GM18507 (cell line): Measurements from ENCODE around the gene DOK6.

Experiments used
- DNase-seq: peaks from one replicate; pipeline ENCODE4 v3.0.0; 2011; ENCODE audit warnings: low read depth; ENCODE audit not compliant: insufficient read length; ENCODE audit errors: extremely low spot score
- FAIRE-seq: peaks from 2 replicates; lab custom pipeline; 2011; peaks lifted over from hg19 to GRCh38; lab: Jason Lieb, UNC

Gene DOK6

DNA sequence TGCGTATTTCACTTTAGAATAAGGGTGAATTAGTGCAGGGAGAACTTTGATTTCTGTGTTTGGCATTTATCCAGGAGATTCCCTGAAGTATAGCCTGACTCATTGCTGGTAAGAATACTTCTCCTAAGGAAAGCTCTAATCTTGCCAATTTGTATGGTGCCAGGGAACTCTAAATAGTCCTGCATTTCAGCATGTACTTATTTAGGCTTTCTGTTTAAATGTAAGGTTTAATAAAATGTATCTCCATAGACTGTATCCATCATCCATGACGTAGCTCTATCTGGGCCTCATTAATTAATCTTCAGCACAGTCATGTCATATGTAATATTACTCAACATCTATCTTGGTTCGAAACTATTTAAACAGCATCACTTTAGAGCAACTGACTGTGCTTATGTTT, 127.7 kb downstream of the DOK6 start:
- no peak for FAIRE-seq

DNA sequence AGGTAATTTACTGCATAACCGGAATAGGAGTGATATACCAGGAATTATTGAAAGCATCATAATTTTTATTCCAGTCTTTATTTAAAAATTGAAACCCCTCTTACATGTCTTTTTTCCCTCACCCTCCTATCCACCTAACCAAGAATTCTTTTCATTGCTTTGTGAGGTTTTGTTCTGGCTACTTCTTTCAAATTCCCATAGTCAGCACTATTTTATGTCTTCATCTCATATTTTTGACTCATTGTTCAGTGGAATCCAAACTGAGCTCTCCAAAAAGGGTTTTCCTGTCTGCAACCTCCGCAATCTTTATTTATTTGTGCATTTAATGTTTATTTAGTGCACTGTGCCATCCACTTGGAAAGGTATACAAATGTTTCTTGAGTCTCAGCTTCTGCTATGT, 128.5 kb downstream of the DOK6 start:
- no peak for FAIRE-seq
- DNase-seq = no peak

More for the DNA sequence above, 127.7 kb downstream of the DOK6 start:
- DNase-seq = no peak

DNA sequence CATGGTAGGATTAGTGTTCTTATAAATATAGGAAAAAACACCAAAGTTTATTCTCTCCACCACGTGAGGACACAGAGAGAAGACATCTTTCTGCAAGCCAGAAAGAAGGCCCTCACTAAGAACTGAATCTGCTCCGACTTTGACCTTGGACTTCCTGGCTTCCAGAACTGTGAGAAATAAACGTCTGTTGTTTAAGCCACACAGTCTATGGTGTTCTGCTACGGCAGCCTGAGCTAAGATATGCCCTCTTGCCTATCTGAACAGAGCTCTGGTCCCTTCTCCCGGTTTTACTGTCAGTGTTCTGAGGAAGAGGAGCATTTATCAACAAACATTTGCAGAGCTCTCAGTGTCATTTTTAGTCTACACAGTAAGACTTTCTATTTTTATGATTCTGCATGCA, 131.3 kb downstream of the DOK6 start:
- FAIRE-seq = no peak
- DNase-seq = no peak

DNA sequence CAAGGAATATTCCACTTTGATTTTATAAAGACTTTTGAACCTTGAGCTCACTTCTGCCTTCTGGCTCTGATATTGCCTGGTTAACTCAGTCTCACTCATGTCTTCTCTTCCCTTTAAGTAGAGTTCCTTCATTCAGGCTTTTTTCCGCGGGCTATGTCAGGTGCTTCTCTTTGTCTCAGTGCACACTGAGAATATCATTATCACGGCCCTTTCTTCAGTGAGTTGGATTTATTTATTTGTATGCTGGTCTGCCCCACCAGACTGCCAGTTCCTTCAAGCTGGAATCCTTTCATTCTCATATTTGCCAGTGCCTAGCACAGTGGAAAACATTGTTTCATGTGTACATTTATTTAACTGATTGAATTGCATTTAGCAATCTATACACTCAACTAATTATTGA, 136.5 kb downstream of the DOK6 start:
- FAIRE-seq = no peak

DNA sequence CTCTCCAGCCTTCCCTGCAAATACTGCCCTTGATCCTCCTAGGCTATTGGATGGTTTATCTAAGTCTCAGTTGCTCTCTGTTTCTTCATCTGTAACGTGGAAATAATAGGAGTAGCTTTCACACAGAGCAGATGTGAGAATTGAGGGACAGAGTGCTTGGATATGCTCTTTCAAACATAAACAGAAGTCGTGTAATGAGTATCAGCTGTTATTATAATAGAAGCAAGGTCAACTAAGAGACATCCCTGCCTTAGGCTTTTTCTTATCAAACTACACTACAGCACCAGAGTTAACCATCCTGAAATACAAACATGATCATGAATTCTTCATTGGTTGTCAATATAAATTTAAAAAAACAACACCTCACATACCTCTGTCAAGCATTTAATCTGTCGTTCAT, 138.2 kb downstream of the DOK6 start:
- DNase-seq (no peak), FAIRE-seq (no peak)

More for the DNA sequence above, 136.5 kb downstream of the DOK6 start:
- DNase-seq = no peak

DNA sequence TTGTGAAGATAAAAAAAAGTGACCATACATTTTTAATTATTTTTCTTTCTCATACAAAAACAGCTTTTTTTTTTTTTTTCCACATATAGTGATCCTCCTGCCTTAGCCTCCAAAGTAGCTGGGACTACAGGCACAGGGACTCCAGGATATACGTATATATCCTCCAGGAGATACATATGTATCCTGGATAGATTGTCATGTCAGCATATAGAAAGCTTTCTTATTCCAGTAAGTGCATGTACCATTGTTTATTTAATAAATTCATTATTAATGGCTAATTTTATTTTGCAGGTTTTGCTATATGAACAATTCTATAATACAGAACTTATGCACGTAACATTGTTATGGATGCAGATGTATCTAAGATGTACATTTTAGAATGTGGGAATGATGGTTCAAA, 138.7 kb downstream of the DOK6 start:
- FAIRE-seq (no peak), DNase-seq (no peak)

DNA sequence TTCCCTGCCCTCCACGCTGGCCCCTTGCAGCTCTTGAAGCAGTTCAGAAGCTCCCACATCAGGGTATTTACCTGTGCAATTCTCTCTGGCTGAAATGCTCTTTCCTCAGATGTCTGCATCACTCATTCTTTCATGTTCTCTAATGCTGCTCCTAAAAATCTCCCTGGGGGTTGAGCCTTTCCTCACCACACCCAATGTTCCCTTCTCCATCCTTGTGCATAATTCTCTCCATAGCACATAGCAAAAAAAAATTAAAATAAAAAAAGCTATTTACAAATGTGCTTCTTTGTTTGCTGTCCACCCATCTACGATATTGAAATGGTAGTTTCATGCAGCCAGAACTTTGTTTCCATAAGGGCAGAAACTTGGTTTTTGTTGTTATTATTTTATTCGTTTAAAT, 155.5 kb downstream of the DOK6 start:
- DNase-seq = no peak
- FAIRE-seq = no peak

DNA sequence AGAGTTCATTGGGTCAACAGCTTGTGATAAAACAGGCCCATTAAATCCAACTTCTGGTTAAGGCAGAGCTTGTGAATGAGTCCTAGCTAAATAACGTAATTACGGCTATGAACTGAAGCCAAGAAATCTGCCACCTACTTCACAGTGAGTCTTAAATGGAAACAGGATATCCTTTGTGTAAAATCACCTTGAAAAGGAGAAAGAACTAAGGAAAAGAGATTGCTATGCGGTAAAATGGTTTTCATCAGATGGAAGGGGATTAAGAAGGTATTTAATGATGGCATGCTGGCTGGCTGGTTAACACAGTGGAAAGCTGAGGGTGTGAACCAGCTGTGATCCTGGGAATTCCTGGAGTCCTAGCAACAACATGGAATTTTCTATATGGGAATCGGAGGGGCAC, 156.6 kb downstream of the DOK6 start:
- DNase-seq = no peak
- FAIRE-seq = no peak

DNA sequence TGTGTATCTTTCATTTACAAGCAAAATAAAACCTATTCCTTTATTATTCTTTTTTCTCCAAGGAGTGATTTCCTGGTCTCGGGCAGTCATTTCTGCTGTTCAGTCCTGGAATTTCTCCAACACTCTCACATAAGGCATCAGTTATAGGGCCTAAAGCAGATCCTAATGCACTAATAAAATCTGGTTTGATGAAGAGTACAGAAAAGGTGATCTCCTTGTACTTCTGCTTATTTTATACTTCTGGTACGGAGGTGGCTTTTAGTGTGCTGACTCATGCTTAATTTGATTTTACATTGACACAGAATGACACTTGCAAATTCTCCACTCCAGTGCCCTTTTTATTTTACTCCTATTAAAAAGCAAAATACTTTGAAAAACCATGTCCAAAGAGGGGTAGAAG, 157.4 kb downstream of the DOK6 start:
- DNase-seq (no peak), FAIRE-seq (no peak)

DNA sequence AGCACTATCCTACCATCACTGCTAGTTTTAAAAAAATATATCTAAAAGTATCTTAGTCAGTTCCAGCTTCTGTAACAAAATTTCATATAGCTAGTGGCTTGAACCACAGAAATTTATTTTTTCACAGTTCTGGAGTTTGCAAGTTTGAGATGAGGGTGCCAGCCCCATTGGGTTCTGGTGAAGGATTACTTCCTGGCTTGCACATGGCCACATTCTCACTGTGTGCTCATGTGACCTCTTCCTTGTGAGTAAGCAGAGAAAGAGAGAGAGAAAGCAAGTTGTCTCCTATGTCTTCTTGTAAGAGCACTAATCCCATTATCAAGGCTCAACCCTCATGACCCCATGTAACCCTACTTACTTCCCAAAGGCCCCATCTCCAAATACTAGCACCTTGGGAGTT, 158.9 kb downstream of the DOK6 start:
- no peak for DNase-seq
- no peak for FAIRE-seq

DNA sequence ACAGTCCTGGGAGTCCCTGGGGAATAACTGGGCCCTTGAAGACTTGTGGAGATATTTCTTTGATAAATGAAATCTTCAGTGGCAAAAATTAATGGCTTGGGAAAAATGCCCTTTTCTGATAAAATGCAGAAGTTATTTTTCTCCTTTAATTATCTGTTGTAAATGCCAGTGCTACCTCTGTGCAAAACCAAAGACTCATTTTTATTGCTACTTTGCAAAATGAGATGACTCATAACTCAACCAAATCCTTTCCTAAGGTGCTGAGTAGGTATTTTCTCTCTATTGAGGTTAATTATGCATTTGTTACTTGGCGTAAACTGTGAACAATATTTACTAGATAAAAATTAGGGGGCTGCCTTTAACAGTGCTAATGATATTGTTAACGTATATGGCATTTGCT, 163.9 kb downstream of the DOK6 start:
- FAIRE-seq (no peak), DNase-seq (no peak)

DNA sequence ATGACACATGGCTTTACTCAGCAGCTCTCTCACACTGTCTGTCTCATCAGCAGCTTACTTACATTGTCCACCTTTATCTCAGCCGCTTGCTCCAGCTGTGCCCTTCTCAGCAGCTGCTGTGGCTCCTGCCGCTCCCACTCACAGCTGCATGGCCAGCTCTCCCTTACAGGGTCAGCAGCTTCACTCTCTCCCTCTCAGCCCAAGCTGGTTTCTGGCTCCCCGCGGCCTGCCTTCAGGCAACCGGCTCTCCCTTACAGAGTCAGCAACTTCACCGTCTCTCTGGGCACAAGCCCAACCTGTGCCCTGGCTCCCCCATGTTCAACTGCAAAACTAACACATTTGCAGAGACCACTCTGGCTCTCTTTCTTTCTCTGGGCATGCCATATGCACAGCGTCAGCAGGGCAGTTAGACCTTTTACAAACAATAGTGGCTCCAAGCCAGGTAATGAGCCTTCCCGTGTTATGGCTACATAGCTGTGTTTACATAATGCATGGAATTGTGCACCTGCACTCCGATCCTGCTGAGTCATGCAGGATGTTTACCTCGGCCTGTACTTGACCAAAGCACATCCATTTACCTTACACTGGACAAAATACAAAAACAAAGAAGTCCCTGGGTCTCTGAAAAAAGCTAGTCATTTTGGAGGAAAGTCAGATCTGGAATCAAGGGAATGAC, 167.3 kb downstream of the DOK6 start:
- DNase-seq (no peak), FAIRE-seq (no peak)

DNA sequence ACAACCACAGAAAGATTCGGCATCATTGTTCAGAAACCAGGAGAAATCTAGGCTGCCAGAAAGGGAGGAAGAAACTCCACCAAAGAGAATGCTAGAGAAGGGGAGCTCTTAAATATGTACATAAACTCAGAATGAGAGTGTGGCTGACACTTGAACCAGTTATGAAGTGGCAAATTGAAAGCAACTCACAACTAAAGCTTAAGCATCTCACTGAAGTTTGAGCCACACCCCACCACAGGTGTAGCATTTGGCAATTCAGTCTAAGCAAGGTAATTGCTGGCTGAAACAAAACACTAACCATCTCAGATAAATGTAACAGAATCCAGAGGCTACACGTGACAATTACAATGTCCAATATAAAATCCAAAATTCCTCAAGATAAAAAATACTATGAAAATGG, 168.4 kb downstream of the DOK6 start:
- no peak for FAIRE-seq
- DNase-seq = no peak

DNA sequence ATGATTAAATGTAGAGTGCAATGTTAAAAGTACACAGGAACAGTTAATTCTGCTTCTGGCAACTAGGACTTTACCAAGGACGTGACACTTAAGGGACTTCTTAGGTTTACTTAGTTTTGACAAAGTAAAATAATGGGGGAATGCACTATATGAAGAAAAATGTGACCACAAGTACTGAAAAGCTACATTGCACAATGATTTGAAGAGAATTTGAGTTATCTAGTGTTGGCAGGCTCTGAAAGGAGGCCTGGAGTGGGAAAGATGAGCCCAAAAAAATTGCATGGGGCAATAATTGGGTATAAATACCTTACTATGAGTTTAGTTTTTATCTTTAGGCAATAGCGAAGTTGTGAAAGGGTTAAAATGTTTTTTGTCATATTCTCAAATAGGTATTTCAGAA, 173.7 kb downstream of the DOK6 start:
- DNase-seq (no peak), FAIRE-seq (no peak)

DNA sequence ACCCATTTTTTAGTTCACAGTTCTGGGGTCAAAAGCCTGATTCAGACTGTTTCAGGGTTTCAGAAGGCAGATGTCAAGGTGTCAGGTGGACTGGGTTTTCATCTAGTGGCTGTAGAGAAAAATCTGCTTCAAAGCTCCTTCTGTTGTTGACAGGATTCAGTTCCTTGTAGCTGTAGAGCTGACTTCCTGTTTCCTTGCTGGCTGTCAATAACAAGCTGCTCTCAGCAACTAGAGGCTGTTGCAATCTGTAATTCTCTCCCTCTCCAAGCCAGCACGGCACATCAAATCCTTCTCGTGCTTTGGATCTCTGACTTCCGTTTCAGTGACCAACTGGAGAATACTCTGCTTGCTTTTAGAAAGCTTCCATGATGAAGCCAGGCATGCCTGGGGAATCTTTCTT, 179.4 kb downstream of the DOK6 start:
- DNase-seq (peak; percentile 2), FAIRE-seq (no peak)

DNA sequence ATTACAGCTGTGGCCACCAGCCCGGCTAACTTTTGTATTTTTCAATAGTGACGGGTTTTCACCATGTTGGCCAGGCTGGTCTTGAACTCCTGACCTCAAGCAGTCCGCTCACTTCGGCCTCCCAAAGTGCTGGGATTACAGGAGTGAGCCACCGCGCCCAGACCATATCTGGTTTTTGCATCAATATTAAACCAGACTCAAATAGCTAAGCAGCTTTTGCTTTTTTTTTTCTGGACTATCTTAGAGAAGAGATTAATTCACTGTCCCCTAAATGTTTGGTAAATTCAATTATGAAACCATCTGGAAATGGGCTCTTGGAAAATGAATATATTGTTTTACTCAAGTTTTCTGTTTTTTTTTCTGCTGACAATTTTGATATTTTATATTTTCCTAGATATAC, 183.7 kb downstream of the DOK6 start:
- no peak for FAIRE-seq

DNA sequence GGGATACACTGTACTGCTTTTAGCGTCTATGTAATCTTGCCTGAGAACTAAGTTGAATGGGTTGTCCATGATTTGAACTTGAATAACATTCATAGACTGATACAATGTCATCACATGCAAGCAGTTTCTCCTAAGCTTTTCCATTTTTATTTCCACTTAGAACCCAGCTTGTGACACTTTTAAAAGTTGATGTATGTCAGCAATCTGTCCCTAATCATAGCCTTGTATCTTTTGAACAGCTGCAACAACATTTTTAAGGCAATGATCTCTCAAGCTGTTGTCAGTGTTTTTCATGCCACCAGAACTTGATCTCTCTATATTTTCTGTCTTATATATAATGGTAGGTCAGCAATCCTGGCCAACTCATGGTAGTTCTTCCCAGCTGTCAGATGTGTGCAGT, 185.0 kb downstream of the DOK6 start:
- no peak for DNase-seq
- FAIRE-seq = no peak

More for the DNA sequence above, 183.7 kb downstream of the DOK6 start:
- no peak for DNase-seq

DNA sequence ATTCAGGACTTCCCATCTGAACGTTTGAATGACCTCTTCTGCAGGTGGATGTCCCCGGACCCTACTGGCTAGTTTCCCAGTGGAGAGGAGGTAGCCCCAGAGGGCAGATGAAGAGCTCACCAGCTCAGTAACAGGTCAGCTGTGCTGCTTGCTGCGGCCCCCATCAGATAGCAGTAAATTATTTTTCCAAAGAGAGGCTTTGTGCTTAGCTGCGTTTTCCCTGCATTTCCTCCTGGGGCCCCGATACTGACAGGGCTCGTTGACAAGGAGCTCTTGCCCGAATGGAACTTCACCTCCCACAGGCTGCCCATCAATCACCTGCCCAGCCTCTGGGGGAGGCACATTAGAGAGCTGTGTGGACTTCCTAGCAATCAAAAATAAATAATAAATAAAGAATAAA, 185.8 kb downstream of the DOK6 start:
- FAIRE-seq (no peak), DNase-seq (no peak)

DNA sequence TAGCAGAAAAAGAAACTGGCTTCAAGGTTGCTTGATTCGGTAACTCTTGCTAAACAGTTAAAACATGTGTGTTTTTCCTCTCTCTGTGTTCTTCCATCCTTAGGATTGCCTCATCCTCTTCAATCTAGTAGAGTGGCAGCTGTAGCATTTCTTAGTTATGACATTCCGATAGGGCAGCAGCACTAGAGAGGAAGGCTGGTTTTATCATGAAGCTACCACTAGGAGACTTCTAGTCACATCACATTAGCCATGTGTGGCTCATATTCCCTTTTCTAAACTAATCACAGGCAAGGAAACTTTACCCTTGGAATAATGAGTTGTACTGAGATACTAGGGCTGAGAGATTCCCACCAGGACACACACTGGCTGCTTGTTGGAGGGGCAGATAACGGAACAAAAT, 187.6 kb downstream of the DOK6 start:
- FAIRE-seq (no peak), DNase-seq (no peak)

DNA sequence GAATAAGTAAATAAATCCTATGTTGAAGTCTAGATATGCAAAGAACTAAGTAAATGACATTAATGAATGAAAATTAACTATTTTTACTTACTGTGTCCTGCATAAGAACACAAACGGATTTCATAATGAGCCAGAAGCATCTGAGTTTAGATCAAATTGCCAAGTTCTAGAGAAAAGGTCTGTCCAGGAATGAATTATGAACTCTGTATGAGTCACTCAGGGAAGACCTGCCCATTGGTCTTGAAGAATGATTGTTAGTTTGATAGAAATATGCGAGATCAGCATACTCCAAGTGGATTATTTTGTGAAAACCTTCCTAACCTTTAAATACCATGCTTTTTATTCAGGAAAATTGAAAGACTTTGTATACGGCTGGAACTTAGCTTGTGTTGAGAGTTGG, 189.5 kb downstream of the DOK6 start:
- FAIRE-seq (no peak), DNase-seq (no peak)

DNA sequence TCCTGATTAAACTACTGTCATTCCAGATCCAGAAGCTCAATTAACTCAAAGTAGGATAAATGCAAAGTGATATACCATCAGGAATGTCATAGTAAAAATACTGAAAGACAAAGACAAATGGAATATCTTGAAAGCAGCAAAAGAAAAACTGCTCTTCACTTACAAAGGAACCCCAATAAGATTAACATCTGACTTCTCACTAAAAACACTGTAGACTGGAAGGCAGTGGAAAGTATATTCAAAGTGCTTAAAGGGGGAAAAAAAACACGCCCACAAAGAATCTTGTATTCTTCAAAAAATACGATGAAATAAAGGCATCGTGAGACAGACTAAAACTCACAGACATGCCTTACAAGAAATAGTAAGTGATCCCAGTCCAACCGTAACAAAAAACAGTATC, 195.7 kb downstream of the DOK6 start:
- DNase-seq (no peak), FAIRE-seq (no peak)

DNA sequence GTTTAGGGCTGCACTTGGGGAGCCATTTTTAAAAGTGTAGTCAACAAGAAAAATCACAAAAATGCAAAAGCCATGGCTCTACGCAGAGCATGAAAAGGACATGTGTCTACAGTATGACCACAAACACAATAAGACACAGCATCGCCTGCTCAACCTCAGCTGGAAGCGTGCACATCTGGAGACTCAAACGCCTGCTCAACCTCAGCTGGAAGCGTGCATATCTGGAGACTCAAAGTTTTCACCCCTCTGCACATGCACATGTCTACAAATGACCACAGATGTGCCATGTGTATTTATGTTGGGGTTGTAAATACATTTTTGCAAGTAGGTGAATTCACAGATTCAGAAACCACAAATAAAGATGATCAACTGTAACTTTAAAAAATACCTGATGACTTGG, 196.9 kb downstream of the DOK6 start:
- DNase-seq (no peak), FAIRE-seq (no peak)
